ENCODE results near the gene LSM4. TPM values are rescaled to one million over a fixed set of nuclear protein-coding genes. Genes with fewer than 3 reads are reported as not detected.
"Not testable (repeated sequence)": the region's sequence is repeated elsewhere in the genome, so short reads cannot be mapped to it uniquely, and the experiment has no call there.

The LSM4 gene
- total RNA-seq, 1 donor from 2014 or later = 119 TPM

- no peaks in the 10 kb centered on the region for H3K27me3 ChIP-seq (ENCODE audit: control insufficient read depth in 3 of 3, insufficient read depth in 3 of 3, low read length in 3 of 3)
- peaks cover 13 to 18% (median 17%) of the 10 kb centered on the region in 3 donors for H3K4me1 ChIP-seq (ENCODE audit: control insufficient read depth in 3 of 3, insufficient read depth in 3 of 3, low read length in 3 of 3)
- peak overlapping the region; percentile 57 to 80 (median 77) for H3K9ac ChIP-seq (ENCODE audit: low read depth in 1 of 3, low read length in 3 of 3)
- no peaks in the 10 kb centered on the region for H3K9me3 ChIP-seq (ENCODE audit: control insufficient read depth in 3 of 3, low read length in 3 of 3)
- H3K4me3 ChIP-seq (ENCODE audit: low read length in 3 of 3) = peak overlapping the region; percentile 38 to 81 (median 64)
- peak overlapping the region; percentile 54 for H3K27ac ChIP-seq (ENCODE audit: low read depth, low read length)
- no peaks in the 10 kb centered on the region for H3K36me3 ChIP-seq (ENCODE audit: control insufficient read depth in 3 of 3, insufficient read depth in 3 of 3, low read length in 3 of 3)
These were observed 6.1 kb upstream of the LSM4 start for GRCh38 chr19:18329035-18329376.

- H3K36me3 ChIP-seq (ENCODE audit: control insufficient read depth in 3 of 3, insufficient read depth in 3 of 3, low read length in 3 of 3) = no peaks in the 10 kb centered on the region
- peak overlapping the region; percentile 38 to 81 (median 64) for H3K4me3 ChIP-seq (ENCODE audit: low read length in 3 of 3)
- peak overlapping the region; percentile 54 for H3K27ac ChIP-seq (ENCODE audit: low read depth, low read length)
- no peaks in the 10 kb centered on the region for H3K9me3 ChIP-seq (ENCODE audit: control insufficient read depth in 3 of 3, low read length in 3 of 3)
- H3K4me1 ChIP-seq (ENCODE audit: control insufficient read depth in 3 of 3, insufficient read depth in 3 of 3, low read length in 3 of 3) = peaks cover 18 to 22% (median 22%) of the 10 kb centered on the region in 3 donors
- no peaks in the 10 kb centered on the region for H3K27me3 ChIP-seq (ENCODE audit: control insufficient read depth in 3 of 3, insufficient read depth in 3 of 3, low read length in 3 of 3)
- peak overlapping the region; percentile 57 to 80 (median 77) for H3K9ac ChIP-seq (ENCODE audit: low read depth in 1 of 3, low read length in 3 of 3)
These were observed 5.6 kb upstream of the LSM4 start for GRCh38 chr19:18328340-18329034.

GRCh38 chr19:18326772-18327171 is 3.9 kb upstream of the LSM4 start:
- Histone ChIP-seq H3K4me1 (ENCODE audit: control insufficient read depth in 3 of 3, insufficient read depth in 3 of 3, low read length in 3 of 3) (peaks cover 29 to 36% (median 34%) of the 10 kb centered on the region in 3 donors), H3K9ac (ENCODE audit: low read depth in 1 of 3, low read length in 3 of 3) (no peak overlapping the region), H3K4me3 (ENCODE audit: low read length in 3 of 3) (no peak overlapping the region), H3K27me3 (ENCODE audit: control insufficient read depth in 3 of 3, insufficient read depth in 3 of 3, low read length in 3 of 3) (no peaks in the 10 kb centered on the region), H3K9me3 (ENCODE audit: control insufficient read depth in 3 of 3, low read length in 3 of 3) (no peaks in the 10 kb centered on the region), H3K27ac (ENCODE audit: low read depth, low read length) (no peak overlapping the region), H3K36me3 (ENCODE audit: control insufficient read depth in 3 of 3, insufficient read depth in 3 of 3, low read length in 3 of 3) (no peaks in the 10 kb centered on the region)

GRCh38 chr19:18324373-18324731 is 1.5 kb upstream of the LSM4 start:
- not testable (repeated sequence) for H3K36me3 ChIP-seq (ENCODE audit: control insufficient read depth in 3 of 3, insufficient read depth in 3 of 3, low read length in 3 of 3); H3K9me3 ChIP-seq (ENCODE audit: control insufficient read depth in 3 of 3, low read length in 3 of 3); H3K4me3 ChIP-seq (ENCODE audit: low read length in 3 of 3); H3K27me3 ChIP-seq (ENCODE audit: control insufficient read depth in 3 of 3, insufficient read depth in 3 of 3, low read length in 3 of 3)
- Histone ChIP-seq H3K27ac (ENCODE audit: low read depth, low read length) (peak overlapping the region; percentile 87), H3K9ac (ENCODE audit: low read depth in 1 of 3, low read length in 3 of 3) (peak overlapping the region in 2 of 3 donors; percentile 89 to 92), H3K4me1 (ENCODE audit: control insufficient read depth in 3 of 3, insufficient read depth in 3 of 3, low read length in 3 of 3) (peaks cover 42 to 52% (median 43%) of the 10 kb centered on the region in 3 donors)

GRCh38 chr19:18322318-18322758 is 538 bp downstream of the LSM4 start:
- peak overlapping the region; percentile 84 to 94 (median 90) for H3K9ac ChIP-seq (ENCODE audit: low read depth in 1 of 3, low read length in 3 of 3)
- no peaks in the 10 kb centered on the region for H3K36me3 ChIP-seq (ENCODE audit: control insufficient read depth in 3 of 3, insufficient read depth in 3 of 3, low read length in 3 of 3)
- no peaks in the 10 kb centered on the region for H3K9me3 ChIP-seq (ENCODE audit: control insufficient read depth in 3 of 3, low read length in 3 of 3)
- no peaks in the 10 kb centered on the region for H3K27me3 ChIP-seq (ENCODE audit: control insufficient read depth in 3 of 3, insufficient read depth in 3 of 3, low read length in 3 of 3)
- peak overlapping the region; percentile 78 to 93 (median 90) for H3K4me3 ChIP-seq (ENCODE audit: low read length in 3 of 3)
- peaks cover 44 to 54% (median 46%) of the 10 kb centered on the region in 3 donors for H3K4me1 ChIP-seq (ENCODE audit: control insufficient read depth in 3 of 3, insufficient read depth in 3 of 3, low read length in 3 of 3)
- H3K27ac ChIP-seq (ENCODE audit: low read depth, low read length) = peak overlapping the region; percentile 80

GRCh38 chr19:18321734-18322102 is 1.2 kb downstream of the LSM4 start:
- Histone ChIP-seq H3K4me1 (ENCODE audit: control insufficient read depth in 3 of 3, insufficient read depth in 3 of 3, low read length in 3 of 3) (peaks cover 44 to 54% (median 46%) of the 10 kb centered on the region in 3 donors), H3K27me3 (ENCODE audit: control insufficient read depth in 3 of 3, insufficient read depth in 3 of 3, low read length in 3 of 3) (no peaks in the 10 kb centered on the region), H3K9ac (ENCODE audit: low read depth in 1 of 3, low read length in 3 of 3) (peak overlapping the region; percentile 28 to 94 (median 90)), H3K9me3 (ENCODE audit: control insufficient read depth in 3 of 3, low read length in 3 of 3) (no peaks in the 10 kb centered on the region), H3K36me3 (ENCODE audit: control insufficient read depth in 3 of 3, insufficient read depth in 3 of 3, low read length in 3 of 3) (no peaks in the 10 kb centered on the region), H3K27ac (ENCODE audit: low read depth, low read length) (no peak overlapping the region), H3K4me3 (ENCODE audit: low read length in 3 of 3) (peak overlapping the region; percentile 2 to 93 (median 78))

GRCh38 chr19:18320865-18321733 is 1.8 kb downstream of the LSM4 start:
- H3K27ac ChIP-seq (ENCODE audit: low read depth, low read length) = no peak overlapping the region
- H3K4me1 ChIP-seq (ENCODE audit: control insufficient read depth in 3 of 3, insufficient read depth in 3 of 3, low read length in 3 of 3) = peaks cover 44 to 54% (median 46%) of the 10 kb centered on the region in 3 donors
- no peaks in the 10 kb centered on the region for H3K27me3 ChIP-seq (ENCODE audit: control insufficient read depth in 3 of 3, insufficient read depth in 3 of 3, low read length in 3 of 3)
- no peaks in the 10 kb centered on the region for H3K9me3 ChIP-seq (ENCODE audit: control insufficient read depth in 3 of 3, low read length in 3 of 3)
- no peaks in the 10 kb centered on the region for H3K36me3 ChIP-seq (ENCODE audit: control insufficient read depth in 3 of 3, insufficient read depth in 3 of 3, low read length in 3 of 3)
- peak overlapping the region; percentile 28 to 90 (median 33) for H3K9ac ChIP-seq (ENCODE audit: low read depth in 1 of 3, low read length in 3 of 3)
- no peak overlapping the region for H3K4me3 ChIP-seq (ENCODE audit: low read length in 3 of 3)

GRCh38 chr19:18319591-18320135 is 3.2 kb downstream of the LSM4 start:
- Histone ChIP-seq H3K4me1 (ENCODE audit: control insufficient read depth in 3 of 3, insufficient read depth in 3 of 3, low read length in 3 of 3) (peaks cover 44 to 54% (median 44%) of the 10 kb centered on the region in 3 donors), H3K4me3 (ENCODE audit: low read length in 3 of 3) (peak overlapping the region in 1 of 3 donors; percentile 6), H3K27me3 (ENCODE audit: control insufficient read depth in 3 of 3, insufficient read depth in 3 of 3, low read length in 3 of 3) (no peaks in the 10 kb centered on the region), H3K9me3 (ENCODE audit: control insufficient read depth in 3 of 3, low read length in 3 of 3) (no peaks in the 10 kb centered on the region), H3K36me3 (ENCODE audit: control insufficient read depth in 3 of 3, insufficient read depth in 3 of 3, low read length in 3 of 3) (no peaks in the 10 kb centered on the region), H3K27ac (ENCODE audit: low read depth, low read length) (no peak overlapping the region), H3K9ac (ENCODE audit: low read depth in 1 of 3, low read length in 3 of 3) (peak overlapping the region in 1 of 3 donors; percentile 3)

GRCh38 chr19:18317961-18318800 is 4.7 kb downstream of the LSM4 start:
- peaks cover 31 to 41% (median 35%) of the 10 kb centered on the region in 3 donors for H3K4me1 ChIP-seq (ENCODE audit: control insufficient read depth in 3 of 3, insufficient read depth in 3 of 3, low read length in 3 of 3)
- H3K4me3 ChIP-seq (ENCODE audit: low read length in 3 of 3) = no peak overlapping the region
- H3K9ac ChIP-seq (ENCODE audit: low read depth in 1 of 3, low read length in 3 of 3) = peak overlapping the region; percentile 38 to 57 (median 40)

More at GRCh38 chr19:18317961-18318800, 4.7 kb downstream of the LSM4 start:
- Histone ChIP-seq H3K27ac (ENCODE audit: low read depth, low read length) (peak overlapping the region; percentile 64), H3K36me3 (ENCODE audit: control insufficient read depth in 3 of 3, insufficient read depth in 3 of 3, low read length in 3 of 3) (peaks cover 2 to 9% (median 6%) of the 10 kb centered on the region in 3 donors), H3K9me3 (ENCODE audit: control insufficient read depth in 3 of 3, low read length in 3 of 3) (no peaks in the 10 kb centered on the region), H3K27me3 (ENCODE audit: control insufficient read depth in 3 of 3, insufficient read depth in 3 of 3, low read length in 3 of 3) (no peaks in the 10 kb centered on the region)

Data from skeletal muscle tissue (tissue), 4 donors.